Iris pigment epithelial cell (primary cell): Measurements from ENCODE around the gene IGFLR1.

ENCODE experiments used
- DNase-seq: peaks from one replicate; pipeline ENCODE4 v3.0.0-alpha.2; 2011; ENCODE audit warnings: low read depth

IGFLR1 gene, protein sequence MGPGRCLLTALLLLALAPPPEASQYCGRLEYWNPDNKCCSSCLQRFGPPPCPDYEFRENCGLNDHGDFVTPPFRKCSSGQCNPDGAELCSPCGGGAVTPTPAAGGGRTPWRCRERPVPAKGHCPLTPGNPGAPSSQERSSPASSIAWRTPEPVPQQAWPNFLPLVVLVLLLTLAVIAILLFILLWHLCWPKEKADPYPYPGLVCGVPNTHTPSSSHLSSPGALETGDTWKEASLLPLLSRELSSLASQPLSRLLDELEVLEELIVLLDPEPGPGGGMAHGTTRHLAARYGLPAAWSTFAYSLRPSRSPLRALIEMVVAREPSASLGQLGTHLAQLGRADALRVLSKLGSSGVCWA

DNA sequence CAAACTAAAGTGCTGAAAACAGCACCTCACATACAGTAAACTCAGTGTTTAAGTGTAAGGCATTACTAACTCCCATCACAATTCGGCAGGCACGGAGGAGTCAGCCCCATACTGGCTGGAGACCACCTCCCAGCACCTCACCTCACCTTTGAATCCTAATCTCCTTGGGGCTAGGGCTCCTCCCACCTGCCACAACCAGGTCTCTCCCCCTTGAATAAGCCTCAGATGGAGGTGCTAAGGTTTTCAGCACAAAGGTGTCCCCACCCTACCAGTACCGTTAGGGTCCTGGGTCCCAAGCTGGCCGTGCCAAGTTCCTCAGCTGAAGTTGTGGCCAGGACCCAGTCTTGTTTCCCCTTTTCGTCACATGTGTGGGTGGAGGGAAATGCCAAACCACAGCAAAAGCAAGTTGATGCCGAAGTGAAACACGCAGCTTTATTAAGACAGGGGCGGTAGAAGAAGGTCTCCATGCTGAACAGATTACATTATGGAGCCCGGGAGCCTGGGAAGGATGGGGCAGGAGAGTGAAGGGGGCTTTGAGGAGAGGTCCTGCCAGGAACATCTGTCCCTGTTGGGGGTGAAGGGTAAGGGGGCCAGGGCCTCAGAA is at the start of gene IGFLR1:
TSS of gene IGFLR1 (minus strand) at position 332 of the 604 bp plus-strand sequence. CDS start 1,272 bp downstream, outside the sequence.
- no peak for DNase-seq

DNA sequence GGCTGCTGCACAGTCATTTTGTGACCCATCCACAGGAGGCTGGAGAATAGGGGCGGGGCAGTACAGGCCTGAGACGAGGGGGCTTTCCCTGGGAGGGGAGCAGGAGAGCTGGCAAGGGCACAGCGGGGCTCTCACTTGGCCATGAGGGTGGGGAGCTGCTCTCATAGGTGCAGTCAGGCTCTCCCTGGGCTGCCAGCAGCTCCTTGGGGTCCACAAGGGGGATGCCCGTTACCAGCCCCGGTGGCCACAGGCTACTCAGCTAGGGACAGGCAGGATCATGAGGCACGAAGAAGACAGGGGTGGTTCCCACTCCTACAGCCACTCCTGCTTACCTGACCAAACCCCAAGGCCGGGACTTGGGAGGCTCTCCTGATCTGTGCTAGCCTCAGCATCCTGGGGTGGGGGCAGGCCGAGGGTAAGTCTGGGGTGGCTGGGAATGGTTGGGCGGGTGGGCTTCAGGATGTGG is 49.6 kb upstream of the IGFLR1 start:
- no peak for DNase-seq

DNA sequence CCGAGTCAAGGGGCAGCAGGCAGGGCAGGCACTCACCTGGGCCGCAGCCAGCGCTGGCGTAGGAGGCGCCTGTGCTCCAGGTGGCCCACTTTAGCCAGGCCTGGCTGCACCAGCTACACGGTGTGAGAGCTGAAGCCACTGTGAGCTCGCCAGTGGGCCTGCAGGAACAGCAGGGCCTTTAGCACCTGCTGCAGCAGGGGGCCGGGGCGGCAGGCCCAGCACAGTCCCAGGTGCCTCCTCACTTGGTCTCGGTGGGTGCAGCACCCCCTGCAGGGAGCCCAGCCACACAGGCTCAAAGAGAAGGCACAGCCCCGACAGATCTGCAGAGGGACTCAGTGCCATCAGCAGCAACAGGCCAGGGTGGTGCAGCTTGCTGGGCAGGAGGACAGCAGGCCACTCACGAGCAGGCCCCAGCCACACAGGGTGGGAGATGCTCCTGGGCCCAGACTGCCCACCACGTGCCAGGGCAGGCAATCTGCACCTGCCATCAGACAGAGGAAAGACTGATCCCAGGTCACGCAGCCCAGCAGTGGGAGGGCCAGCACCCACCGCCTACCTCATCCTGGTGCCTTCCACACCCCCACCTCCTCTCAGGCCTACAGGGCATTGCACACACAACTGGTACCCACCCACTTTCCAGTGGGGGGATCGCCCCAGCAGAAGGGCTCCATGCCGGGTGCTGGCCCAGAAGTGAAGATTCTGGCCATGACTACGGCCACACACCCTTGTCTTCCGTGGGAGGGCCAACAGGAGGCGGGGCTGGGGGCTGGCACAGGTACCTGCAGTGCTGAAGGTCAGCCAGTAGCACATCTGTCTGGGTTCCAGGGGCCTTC is 48.9 kb upstream of the IGFLR1 start:
- DNase-seq: no peak

DNA sequence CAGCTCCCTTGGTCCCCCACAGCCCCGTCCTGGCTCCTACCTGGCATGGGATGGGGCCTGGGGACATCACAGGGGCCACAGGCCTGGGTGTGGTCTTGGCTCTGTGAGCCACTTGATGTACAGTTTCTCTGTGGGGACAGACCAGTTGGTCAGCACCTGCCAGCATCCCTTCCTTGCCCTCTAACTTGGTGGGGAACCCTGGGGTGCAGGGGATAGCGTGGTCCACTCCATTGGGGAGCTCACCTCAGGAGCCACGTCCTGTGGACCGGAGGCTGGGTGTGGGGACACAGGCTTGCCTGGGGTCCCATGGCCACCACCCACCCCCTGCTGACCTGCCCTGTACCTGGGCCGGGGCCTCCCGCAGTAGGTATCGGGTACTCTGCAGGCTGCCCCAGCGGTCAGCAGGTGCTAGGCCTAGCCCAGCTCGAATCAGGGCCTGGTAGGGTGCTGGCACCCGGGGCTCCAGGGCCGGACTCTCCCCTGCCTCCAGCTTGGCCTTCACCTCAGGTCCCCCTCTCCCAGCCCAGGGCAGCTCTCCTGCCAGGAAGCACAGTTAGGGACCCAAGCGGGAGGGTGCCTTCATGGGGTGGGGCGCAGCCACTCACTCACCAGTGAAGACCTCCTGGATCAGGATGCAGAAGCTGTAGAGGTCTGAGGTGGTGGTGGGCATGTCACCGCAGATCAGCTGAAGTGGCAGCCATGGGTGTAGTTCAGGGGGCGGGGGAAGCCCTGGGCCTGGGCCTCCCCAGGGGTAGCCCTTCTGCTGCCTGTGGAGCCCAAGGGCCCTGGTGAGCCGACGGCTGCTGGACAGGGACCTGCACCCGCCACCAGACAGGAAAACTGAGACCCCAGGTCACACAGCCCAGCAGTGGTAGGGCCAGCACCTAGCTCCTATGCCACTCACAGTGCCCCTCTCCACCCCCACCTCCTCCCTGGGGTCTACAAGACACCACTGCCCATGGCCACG is 48.0 kb upstream of the IGFLR1 start:
- no peak for DNase-seq

DNA sequence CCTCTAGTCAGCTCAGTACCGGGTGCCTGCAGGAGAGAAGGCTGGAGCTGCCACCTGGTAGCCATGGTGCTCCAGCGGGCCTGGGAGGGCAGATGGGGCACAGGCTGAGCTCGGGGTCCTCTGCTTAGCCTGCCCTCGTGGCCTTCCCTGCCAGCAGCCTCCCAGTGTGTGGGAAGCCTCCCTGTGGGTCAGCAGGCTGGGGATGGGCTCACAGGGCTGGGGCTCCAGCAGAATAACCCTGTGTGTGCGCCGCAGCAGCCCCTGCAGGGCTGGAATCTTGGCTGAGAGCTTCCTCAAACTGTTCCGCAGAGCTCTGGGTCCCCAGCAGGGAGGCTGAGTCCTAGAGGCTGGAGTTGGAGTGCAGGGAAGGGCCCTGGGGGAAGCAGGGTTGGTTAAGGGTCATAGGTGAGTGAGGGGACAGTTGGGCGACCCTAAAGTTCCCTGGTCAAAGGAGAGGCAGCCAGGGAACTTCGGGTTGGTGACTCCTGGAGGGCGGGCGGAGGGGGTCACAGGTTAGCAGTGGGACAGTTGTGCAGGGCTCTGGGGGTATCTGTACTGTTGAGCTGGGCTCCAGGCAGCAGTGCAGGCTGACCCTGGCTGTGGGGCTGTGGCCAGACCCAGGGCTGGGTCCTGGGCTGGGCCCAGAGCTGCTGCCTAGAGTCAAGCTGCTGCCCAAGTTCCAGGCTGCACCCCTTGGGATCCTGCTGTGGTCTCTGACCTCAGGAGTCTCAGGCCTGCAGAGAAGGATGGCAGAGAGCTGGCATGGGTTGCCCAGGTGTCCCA is 47.1 kb upstream of the IGFLR1 start:
- no peak for DNase-seq

DNA sequence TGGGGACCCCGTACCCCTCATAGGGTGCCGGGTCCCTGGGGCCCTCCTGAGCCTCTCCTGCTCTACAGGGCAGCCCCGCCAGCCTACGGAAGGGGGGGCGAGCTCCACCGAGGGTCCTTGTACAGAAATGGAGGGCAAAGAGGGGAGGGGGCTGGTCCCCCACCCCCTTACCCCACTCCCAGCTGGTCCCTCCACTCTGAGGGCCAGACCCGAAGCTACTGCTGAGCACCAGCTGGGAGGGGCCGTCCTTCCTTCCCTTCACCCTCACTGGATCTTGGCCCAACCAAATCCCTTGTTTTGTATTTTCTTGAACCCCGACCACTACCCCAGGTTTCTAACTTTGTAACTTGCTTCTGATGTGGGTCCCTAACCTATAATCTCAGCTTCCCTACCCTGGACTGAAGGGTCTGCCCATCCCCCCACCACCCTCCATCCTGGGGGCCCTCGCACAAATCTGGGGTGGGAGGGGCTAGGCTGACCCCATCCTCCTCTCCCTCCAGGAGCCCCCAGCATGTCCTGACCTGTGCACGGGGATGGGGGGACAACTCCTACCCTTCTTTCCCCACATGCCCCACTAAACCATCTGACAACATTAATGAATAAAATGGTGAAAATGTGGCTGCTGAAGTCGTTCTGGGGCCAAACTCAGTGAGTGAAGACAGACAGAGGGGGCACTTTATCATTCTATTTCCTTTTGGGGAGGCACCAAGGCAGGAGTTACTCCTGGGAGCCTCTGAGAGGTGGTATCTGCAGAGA is 46.1 kb upstream of the IGFLR1 start:
- no peak for DNase-seq

DNA sequence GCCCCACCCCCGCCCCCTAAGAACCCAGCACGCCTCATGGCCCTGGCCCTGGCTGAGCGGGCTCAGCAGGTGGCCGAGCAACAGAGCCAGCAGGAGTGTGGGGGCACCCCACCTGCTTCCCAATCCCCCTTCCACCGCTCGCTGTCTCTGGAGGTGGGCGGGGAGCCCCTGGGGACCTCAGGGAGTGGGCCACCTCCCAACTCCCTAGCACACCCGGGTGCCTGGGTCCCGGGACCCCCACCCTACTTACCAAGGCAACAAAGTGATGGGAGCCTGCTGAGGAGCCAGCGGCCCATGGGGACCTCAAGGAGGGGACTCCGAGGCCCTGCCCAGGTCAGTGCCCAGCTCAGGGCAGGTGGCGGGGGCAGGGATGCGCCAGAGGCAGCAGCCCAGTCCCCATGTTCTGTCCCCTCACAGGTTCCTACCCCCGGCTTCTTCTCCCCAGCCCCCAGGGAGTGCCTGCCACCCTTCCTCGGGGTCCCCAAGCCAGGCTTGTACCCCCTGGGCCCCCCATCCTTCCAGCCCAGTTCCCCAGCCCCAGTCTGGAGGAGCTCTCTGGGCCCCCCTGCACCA is 45.1 kb upstream of the IGFLR1 start:
- DNase-seq: no peak

DNA sequence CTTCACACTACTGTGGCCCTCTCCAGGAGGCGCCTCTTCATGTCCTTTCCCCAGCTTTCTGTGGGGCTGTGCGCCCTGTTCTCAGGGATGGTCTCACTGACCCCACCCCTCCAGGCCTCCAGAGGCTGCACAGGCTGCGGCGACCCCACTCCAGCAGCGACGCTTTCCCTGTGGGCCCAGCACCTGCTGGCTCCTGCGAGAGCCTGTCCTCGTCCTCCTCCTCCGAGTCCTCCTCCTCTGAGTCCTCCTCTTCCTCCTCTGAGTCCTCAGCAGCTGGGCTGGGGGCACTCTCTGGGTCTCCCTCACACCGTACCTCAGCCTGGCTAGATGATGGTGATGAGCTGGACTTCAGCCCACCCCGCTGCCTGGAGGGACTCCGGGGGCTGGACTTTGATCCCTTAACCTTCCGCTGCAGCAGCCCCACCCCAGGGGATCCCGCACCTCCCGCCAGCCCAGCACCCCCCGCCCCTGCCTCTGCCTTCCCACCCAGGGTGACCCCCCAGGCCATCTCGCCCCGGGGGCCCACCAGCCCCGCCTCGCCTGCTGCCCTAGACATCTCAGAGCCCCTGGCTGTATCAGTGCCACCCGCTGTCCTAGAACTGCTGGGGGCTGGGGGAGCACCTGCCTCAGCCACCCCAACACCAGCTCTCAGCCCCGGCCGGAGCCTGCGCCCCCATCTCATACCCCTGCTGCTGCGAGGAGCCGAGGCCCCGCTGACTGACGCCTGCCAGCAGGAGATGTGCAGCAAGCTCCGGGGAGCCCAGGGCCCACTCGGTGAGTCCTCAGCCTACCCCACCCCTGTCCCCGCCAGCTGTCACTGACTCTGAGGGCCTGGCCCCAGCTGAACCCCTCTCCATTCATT is 44.3 kb upstream of the IGFLR1 start:
- no peak for DNase-seq

DNA sequence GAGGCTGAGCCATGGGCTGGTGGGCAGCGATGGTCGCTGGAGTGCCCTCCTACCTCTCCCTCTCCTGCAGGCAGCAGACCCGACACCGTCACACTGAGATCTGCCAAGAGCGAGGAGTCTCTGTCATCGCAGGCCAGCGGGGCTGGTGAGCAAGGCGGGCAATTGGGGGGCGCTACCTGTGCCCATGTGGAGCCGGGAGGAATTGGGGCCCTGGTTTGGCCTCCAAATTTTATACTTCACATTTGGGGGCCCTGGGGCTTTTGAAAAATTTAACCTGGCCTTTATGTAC is 43.0 kb upstream of the IGFLR1 start:
- DNase-seq: no peak

DNA sequence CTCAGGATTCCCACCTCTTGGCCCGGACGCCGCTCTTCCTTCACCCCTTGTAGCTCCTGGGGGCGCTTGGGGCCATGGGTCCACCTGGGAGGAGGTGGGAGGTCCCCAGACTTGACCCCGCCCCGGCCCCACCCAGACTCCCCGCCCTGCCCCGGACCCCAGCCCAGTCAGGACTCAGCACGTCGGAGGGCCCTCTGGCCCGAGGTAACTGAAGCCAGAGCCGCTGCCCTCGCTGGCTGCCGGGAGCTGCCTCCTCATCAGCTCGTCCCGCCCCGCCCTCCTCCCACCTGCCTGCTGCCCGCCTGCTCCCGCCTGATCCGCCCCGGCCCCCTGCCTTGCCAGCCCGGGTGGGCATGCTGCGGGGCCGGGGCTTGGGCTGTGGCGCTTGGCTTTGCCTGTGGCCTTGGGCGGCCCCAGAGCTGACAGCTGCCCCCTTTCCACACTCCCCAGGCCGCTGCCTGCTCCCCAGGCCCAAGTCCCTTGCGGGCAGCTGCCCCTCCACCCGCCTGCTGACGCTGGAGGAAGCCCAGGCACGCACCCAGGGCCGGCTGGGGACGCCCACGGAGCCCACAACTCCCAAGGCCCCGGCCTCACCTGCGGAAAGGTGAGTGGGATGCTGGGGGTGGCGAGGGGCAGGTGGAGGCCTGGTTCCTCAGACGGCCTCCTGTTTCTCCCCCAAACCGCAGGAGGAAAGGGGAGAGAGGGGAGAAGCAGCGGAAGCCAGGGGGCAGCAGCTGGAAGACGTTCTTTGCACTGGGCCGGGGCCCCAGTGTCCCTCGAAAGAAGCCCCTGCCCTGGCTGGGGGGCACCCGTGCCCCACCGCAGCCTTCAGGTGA is 42.5 kb upstream of the IGFLR1 start:
- DNase-seq: no peak

DNA sequence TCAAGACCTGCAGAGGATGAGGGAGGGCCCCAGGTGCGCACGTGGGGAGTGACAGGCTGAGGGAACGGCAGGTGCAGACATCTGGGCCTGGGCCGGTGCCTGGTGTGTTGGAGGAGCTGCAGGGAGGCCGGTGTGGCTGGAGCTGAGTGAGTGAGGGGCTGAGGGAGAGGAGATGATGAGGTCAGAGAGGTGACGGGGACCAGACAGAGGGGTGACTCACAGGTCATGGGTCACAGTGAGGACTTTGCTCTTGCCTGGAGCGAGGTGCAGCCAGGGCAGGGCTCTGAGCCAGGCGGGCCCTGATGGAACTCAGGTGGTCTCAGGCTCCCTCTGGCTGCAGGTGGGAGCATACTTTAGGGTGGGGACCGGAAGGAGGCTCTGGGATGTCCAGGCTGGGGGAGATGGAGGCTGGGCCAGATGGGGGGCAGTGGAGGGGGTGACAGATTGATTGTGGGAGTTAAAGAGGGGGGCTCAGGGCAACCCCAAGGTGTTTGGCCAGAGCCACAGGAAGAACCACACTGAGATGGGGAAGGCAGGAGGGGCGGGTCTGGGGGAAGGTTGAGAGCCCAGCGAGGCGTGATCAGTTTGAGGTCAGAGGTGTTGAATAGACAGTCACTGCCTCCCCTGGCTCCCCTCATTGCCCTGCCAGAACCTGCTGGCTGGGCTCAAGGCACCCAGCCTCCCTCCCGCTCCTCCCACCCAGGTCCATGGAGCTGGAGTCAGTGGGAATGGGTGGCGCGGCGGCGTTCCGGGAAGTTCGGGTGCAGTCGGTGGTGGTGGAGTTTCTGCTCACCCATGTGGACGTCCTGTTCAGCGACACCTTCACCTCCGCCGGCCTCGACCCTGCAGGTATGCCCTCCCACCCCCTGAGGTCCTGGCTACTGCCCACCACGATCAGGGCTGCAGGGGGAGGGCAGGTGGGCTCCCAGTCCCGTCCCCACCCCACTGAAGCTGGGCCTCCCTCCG is 41.5 kb upstream of the IGFLR1 start:
- no peak for DNase-seq

DNA sequence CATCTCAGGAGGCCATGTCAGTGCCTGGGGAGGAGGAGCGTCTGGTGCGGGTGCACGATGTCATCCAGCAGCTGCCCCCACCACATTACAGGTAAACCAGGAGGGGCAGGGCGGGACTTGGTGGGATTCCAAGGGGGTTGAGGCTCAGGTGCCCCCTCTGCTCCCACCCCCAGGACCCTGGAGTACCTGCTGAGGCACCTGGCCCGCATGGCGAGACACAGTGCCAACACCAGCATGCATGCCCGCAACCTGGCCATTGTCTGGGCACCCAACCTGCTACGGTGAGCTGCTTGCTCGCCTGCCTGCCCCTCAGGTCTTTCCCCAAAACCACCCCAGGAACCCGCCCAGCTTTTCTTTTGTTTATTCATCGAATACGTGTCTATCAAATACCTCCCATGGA is 40.3 kb upstream of the IGFLR1 start:
- DNase-seq: no peak

DNA sequence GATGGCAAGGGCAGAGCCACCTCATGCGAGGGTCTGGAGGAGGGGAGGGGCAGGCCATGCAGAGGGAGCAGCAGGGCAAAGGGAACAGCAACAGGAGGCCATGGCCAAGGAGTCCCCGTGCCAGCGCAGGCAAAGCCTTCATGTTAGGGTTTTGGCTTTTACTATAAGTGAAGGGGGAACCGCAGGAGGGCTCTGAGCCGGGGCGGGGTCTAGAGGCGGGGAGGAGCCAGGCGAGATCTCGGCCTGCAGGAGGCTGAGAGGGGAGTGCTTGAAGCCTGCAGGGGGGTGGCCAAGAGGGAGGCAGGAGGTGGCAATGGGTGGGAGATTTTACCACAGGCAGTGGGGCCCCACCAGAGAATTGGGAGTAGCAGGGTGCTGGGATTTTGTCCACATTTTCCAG is 39.4 kb upstream of the IGFLR1 start:
- DNase-seq: no peak

DNA sequence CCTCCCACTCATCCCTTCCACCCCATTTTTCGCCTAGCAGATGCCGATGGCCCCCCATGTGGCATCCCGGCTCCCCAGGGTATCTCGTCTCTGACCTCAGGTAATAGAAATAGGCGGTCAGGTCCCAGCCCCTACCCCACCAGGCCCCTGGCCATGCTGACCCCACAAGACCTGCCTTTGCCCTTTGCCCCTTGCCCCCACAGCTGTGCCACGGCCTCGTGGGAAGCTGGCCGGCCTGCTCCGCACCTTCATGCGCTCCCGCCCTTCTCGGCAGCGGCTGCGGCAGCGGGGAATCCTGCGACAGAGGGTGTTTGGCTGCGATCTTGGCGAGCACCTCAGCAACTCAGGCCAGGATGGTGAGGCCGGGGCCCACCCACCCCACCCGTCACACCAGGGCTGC is 38.5 kb upstream of the IGFLR1 start:
- no peak for DNase-seq

DNA sequence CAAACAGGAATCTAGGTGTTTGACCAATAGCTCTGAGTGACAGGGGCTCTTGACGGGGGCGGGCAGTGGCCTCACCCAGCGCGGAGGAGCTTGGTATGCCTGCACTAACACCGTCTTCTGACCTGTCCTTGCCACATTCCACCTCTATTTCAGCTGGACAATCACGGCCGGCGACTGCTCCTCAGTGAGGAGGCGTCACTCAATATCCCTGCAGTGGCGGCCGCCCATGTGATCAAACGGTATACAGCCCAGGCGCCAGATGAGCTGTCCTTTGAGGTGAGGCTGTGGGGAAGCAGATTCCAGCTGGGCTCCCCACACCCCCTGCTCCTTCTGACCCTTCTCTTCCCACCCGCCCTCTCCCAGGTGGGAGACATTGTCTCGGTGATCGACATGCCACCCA is 37.8 kb upstream of the IGFLR1 start:
- no peak for DNase-seq

DNA sequence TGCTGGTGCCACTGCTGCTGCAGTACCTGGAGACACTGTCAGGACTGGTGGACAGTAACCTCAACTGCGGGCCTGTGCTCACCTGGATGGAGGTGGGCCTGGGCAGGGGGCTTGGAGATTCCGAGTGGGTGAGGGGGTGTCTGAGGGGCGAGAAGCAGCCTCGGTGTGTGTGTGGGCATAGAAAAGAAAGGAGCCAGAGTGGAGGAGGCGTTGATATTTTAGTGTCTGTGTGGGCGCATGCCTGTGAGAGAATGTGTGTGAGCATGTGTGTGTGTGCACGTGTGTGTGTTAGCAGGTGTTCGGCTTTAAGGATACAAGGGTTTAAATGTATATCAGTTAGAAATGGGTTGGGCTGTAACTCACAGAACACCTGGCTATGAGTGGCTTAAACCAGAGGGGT is 36.8 kb upstream of the IGFLR1 start:
- no peak for DNase-seq

DNA sequence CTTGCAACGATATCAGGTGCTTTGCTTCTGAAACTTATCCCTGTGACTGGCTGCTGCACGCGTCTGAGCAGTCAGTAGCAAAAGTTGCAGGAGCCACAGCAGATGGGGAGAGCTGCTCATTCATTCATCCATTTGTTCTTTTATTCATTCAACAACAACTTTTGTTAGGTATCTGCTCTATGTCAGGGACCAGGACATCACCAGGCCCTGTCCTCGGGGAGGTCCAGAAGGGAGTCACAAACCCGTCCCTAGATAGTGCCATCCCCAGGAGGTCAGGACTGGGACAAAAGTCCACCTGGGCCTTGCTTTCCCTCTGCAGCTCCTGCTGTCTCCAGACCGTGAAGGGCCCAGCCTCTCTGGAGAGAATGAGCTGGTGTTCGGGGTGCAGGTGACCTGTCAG is 35.7 kb upstream of the IGFLR1 start:
- DNase-seq: no peak
